ENCODE measurements around the gene RACK1.

RACK1 gene

GRCh38 chr5:181259283-181259682 lies 15.6 kb upstream of the RACK1 start:
- DNase-seq, result no peak

GRCh38 chr5:181258576-181258975 lies 14.9 kb upstream of the RACK1 start:
- no peak for DNase-seq

GRCh38 chr5:181255836-181256578 lies 12.3 kb upstream of the RACK1 start:
- DNase-seq, result no peak

- no peak for DNase-seq
These were observed 11.6 kb upstream of the RACK1 start for GRCh38 chr5:181255276-181255675.

GRCh38 chr5:181248277-181248676 lies 4.6 kb upstream of the RACK1 start:
- DNase-seq, result no peak

- peak; percentile 50 to 83 (median 61) for DNase-seq
These were observed 2.8 kb upstream of the RACK1 start for GRCh38 chr5:181246276-181247049.

- no peak for DNase-seq
These were observed 1.9 kb upstream of the RACK1 start for GRCh38 chr5:181245427-181246275.

- DNase-seq, result peak in 1 of 5 experiments; percentile 29
These were observed 615 bp downstream of the RACK1 start for GRCh38 chr5:181243018-181243563.

- DNase-seq, result no peak
These were observed 1.7 kb downstream of the RACK1 start for GRCh38 chr5:181242031-181242451.

GRCh38 chr5:181241393-181241975 lies 2.2 kb downstream of the RACK1 start:
- peak in 3 of 5 experiments; percentile 28 to 84 (median 40) for DNase-seq

GRCh38 chr5:181239062-181239663 lies 4.5 kb downstream of the RACK1 start:
- no peak for DNase-seq

- no peak for DNase-seq
These were observed 5.8 kb downstream of the RACK1 start for GRCh38 chr5:181237729-181238385.

- no peak for DNase-seq
These were observed 6.6 kb downstream of the RACK1 start for GRCh38 chr5:181236954-181237641.

GRCh38 chr5:181236471-181236870 lies 7.2 kb downstream of the RACK1 start:
- DNase-seq, result no peak

- DNase-seq, result no peak
These were observed 7.9 kb downstream of the RACK1 start for GRCh38 chr5:181235689-181236366.

- no peak for DNase-seq
These were observed 8.4 kb downstream of the RACK1 start for GRCh38 chr5:181235323-181235688.

GRCh38 chr5:181234455-181235306 lies 9.0 kb downstream of the RACK1 start:
- no peak for DNase-seq

GRCh38 chr5:181233801-181234454 lies 9.8 kb downstream of the RACK1 start:
- DNase-seq, result no peak

Data from T-helper 2 cell (primary cell).